SK-N-SH (cell line): ENCODE results near the gene EZR. TPM values are rescaled to one million over a fixed set of nuclear protein-coding genes. Genes with fewer than 3 reads are reported as not detected.

Source experiments
- CTCF ChIA-PET: fragments of 300-600, 350-600 bp; formaldehyde crosslinking; extraction: SDS; loops from one replicate; lab custom pipeline; 2021; lab: Yijun Ruan, JAX
- POLR2A ChIA-PET: fragments of 350-600 bp; sonication (Branson Sonifier 250); formaldehyde crosslinking; extraction: SDS; loops from one replicate; lab custom pipeline; 2020; ENCODE audit warnings: antibody characterized with exemption, inconsistent platforms; lab: Yijun Ruan, JAX
- DNase-seq: peaks from one replicate; pipeline ENCODE4 v3.0.0; 2012
- H2AFZ ChIP-seq: fragments of 200-600 bp; sonication (generic); 2 replicates; pipeline ENCODE4 v1.8.1; 2016; ENCODE audit warnings: antibody characterized with exemption, mild to moderate bottlenecking, low read depth
- H3F3A ChIP-seq: fragments of 200-600 bp; sonication (generic); replicated peaks from 2 replicates; pipeline ENCODE3; 2016; ENCODE audit warnings: antibody characterized with exemption, mild to moderate bottlenecking; ENCODE audit not compliant: insufficient read depth
- H3K27ac ChIP-seq, 2 experiments: fragments of 200-500 bp in 1 of 2; fragments of 200-600 bp in 1 of 2; sonication (Bioruptor generic) in 1 of 2; sonication (generic), shearing (Covaris generic) in 1 of 2; 2 replicates each; pipeline versions ENCODE4 v1.5.1 to v1.6.1; 2014 to 2016; ENCODE audit warnings: low read depth in 2 of 2, inconsistent platforms in 1 of 2, low read length in 1 of 2, mild to moderate bottlenecking in 1 of 2, mixed read lengths in 1 of 2
- H3K27me3 ChIP-seq: fragments of 200-600 bp; sonication (generic), shearing (Covaris generic); 2 replicates; pipeline ENCODE4 v1.6.1; 2016; ENCODE audit warnings: mixed run types; ENCODE audit not compliant: insufficient read depth
- H3K36me3 ChIP-seq, 2 experiments: fragments of 200-500 bp in 1 of 2; fragments of 200-600 bp in 1 of 2; sonication (Bioruptor generic) in 1 of 2; sonication (generic) in 1 of 2; replicated peaks in 1 of 2; 2 replicates each; pipeline versions ENCODE3 to v1.5.1; 2014 to 2016; ENCODE audit warnings: low read length in 1 of 2, mild to moderate bottlenecking in 1 of 2; ENCODE audit not compliant: insufficient read depth in 2 of 2, control insufficient read depth in 1 of 2
- H3K4me1 ChIP-seq, 2 experiments: fragments of 200-500 bp in 1 of 2; fragments of 200-600 bp in 1 of 2; sonication (Bioruptor generic) in 1 of 2; sonication (generic), shearing (Covaris generic) in 1 of 2; 2 replicates each; pipeline versions ENCODE4 v1.5.1 to v1.6.1; 2014 to 2016; ENCODE audit warnings: low read depth in 1 of 2, low read length in 1 of 2, mixed run types in 1 of 2; ENCODE audit not compliant: insufficient read depth in 2 of 2, control insufficient read depth in 1 of 2
- H3K4me2 ChIP-seq: fragments of 200-600 bp; sonication (generic), shearing (Covaris generic); 2 replicates; pipeline ENCODE4 v1.6.1; 2017; ENCODE audit warnings: mixed run types
- H3K4me3 ChIP-seq, 2 experiments: fragments of 200-500 bp in 1 of 2; fragments of 200-600 bp in 1 of 2; sonication (Bioruptor generic) in 1 of 2; sonication (generic), shearing (Covaris generic) in 1 of 2; 2 replicates each; pipeline versions ENCODE4 v1.5.1 to v1.8.1; 2014 to 2016; ENCODE audit warnings: low read depth in 2 of 2, inconsistent platforms in 1 of 2, low read length in 1 of 2, mild to moderate bottlenecking in 1 of 2, mixed read lengths in 1 of 2, moderate library complexity in 1 of 2
- H3K79me2 ChIP-seq: fragments of 200-600 bp; sonication (generic); 2 replicates; pipeline ENCODE4 v1.8.1; 2017; ENCODE audit warnings: mild to moderate bottlenecking; ENCODE audit not compliant: insufficient read depth
- H3K9ac ChIP-seq: fragments of 200-600 bp; sonication (generic); 2 replicates; pipeline ENCODE4 v1.6.1; 2017; ENCODE audit warnings: mixed run types
- H3K9me2 ChIP-seq: fragments of 200-600 bp; sonication (generic); 2 replicates; pipeline ENCODE4 v1.6.1; 2017; ENCODE audit warnings: mixed run types
- H3K9me3 ChIP-seq: fragments of 200-600 bp; sonication (generic); 2 replicates; pipeline ENCODE4 v1.6.1; 2017; ENCODE audit warnings: mixed run types, mild to moderate bottlenecking, moderate library complexity
- H4K20me1 ChIP-seq: fragments of 200-600 bp; sonication (generic); 2 replicates; pipeline ENCODE4 v1.6.1; 2017; ENCODE audit warnings: mild to moderate bottlenecking, mixed run types; ENCODE audit not compliant: insufficient read depth
- ELF1 ChIP-seq: IDR thresholded peaks from 2 replicates; pipeline ENCODE4 v1.4.0; 2012
- EP300 ChIP-seq, 2 experiments: IDR thresholded peaks; 2 replicates each; pipeline versions ENCODE4 v1.4.0 to v1.6.1; 2012; ENCODE audit warnings: borderline replicate concordance in 1 of 2, low read depth in 1 of 2, low read length in 1 of 2
- EZH2phosphoT487 ChIP-seq: fragments of 200-600 bp; sonication (generic); IDR thresholded peaks from 2 replicates; pipeline ENCODE4 v1.6.1; 2017; ENCODE audit warnings: low read depth, mixed run types, mild to moderate bottlenecking, antibody characterized with exemption, moderate library complexity, borderline replicate concordance
- FOSL2 ChIP-seq: IDR thresholded peaks from 2 replicates; pipeline ENCODE4 v1.4.0; 2012; ENCODE audit warnings: low read depth, mild to moderate bottlenecking, moderate library complexity, borderline replicate concordance
- FOXM1 ChIP-seq: IDR thresholded peaks from 2 replicates; pipeline ENCODE4 v1.4.0; 2012; ENCODE audit warnings: low read depth, mild to moderate bottlenecking
- JUND ChIP-seq: IDR thresholded peaks from 2 replicates; pipeline ENCODE4 v1.4.0; 2012
- NRF1 ChIP-seq: IDR thresholded peaks from 2 replicates; pipeline ENCODE4 v1.6.1; 2012; ENCODE audit warnings: low read depth, mild to moderate bottlenecking, low read length
- RFX5 ChIP-seq: IDR thresholded peaks from 2 replicates; pipeline ENCODE4 v1.6.1; 2012; ENCODE audit warnings: mild to moderate bottlenecking, improper control_type of control experiment, low read length
- RXRA ChIP-seq: IDR thresholded peaks from 2 replicates; pipeline ENCODE4 v1.4.0; 2012; ENCODE audit warnings: low read depth, mild to moderate bottlenecking, borderline replicate concordance
- TCF12 ChIP-seq: IDR thresholded peaks from 2 replicates; pipeline ENCODE4 v1.4.0; 2012
- USF1 ChIP-seq: IDR thresholded peaks from 2 replicates; pipeline ENCODE4 v1.4.0; 2012; ENCODE audit warnings: low read depth, borderline replicate concordance
- WGBS: methylation state at CpG from one replicate; pipeline ENCODE4 v1.1.6; 2017; ENCODE audit warnings: low lambda C conversion rate; 5-methylcytosine and 5-hydroxymethylcytosine counted together
- polyA plus RNA-seq, 3 experiments: library from polyadenylated mRNA; depleted of rRNA; stranded (reverse); fragments of >200 nt; gene quantifications; 2 replicates each; pipeline ENCODE4 v1.2.3, GENCODE V29; 2012

The EZR gene
- polyA plus RNA-seq, 1 of the 3 experiments (the other 2 are of a cell fraction): 92.0 TPM

DNA sequence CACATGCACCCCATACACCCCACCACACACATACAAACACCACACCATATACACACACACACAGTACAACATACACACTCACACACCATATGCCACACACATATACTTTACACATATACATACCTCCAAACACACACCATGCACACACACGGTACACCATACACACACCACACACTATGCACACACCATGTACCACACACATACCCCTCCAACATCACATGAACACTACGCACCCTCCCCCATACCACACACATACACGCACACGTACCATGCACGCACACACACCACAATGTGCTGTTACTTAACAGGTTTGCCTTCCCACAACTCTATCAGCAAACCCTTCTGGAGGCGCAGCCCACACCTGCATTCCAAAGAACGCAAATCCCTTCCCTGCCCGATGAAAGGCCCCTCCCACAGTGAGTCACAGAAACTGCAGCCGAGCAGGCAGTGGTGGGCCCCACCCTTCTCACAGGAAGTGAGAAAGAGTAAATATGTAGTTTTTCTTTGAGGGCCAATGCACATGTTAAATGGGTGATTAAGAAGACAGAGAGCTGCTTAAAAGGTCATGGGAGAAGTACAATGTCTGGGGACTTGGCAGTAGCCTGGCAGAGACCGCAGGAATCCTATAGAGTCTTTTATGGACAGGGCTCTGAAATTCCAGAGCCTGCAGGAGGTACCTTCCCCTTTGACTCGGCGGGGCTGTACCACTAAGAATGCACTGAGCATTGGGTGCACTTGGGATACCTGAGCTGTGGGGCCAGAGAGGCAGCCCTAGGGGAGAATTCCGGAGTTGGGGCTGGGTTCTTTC lies 34.1 kb upstream of the EZR start:
- H3K4me1 ChIP-seq: peaks cover 0 to 30% of the 10 kb centered on the region in 2 experiments; a peak in 2 of 4 replicates
- no peaks in the 10 kb centered on the region for H4K20me1 ChIP-seq
- H3K36me3 ChIP-seq: no peaks in the 10 kb centered on the region
- H3K27me3 ChIP-seq: no peaks in the 10 kb centered on the region
- POLR2A ChIA-PET: no interaction called here
- no peaks in the 10 kb centered on the region for H3K9me3 ChIP-seq
- H3F3A ChIP-seq: peaks cover 18% of the 10 kb centered on the region
- peak overlapping the region; percentile 66 for H2AFZ ChIP-seq
- H3K9me2 ChIP-seq: no peaks in the 10 kb centered on the region
- peak overlapping the region in 1 of 2 experiments; percentile 79; a peak in 2 of 4 replicates for H3K27ac ChIP-seq
- H3K4me3 ChIP-seq: no peak overlapping the region
- no peaks in the 10 kb centered on the region for H3K79me2 ChIP-seq
- WGBS: 62% methylated on average over 13 of the region's 13 CpGs
- no peak for DNase-seq
- peak overlapping the region; percentile 46 for H3K4me2 ChIP-seq
- peak overlapping the region; percentile 32; the same call in 1 of the 2 replicates for H3K9ac ChIP-seq
- peak; percentile 81; the same call in 1 of the 2 replicates for TF ChIP-seq FOSL2
- peak; percentile 65; the same call in 1 of the 2 replicates for TF ChIP-seq JUND
- TF ChIP-seq TCF12: peak; percentile 56; the same call in 1 of the 2 replicates
- no peak for TF ChIP-seq RXRA
- CTCF ChIA-PET: no interaction called here

GRCh38 chr6:158852312-158853071 lies 33.3 kb upstream of the EZR start:
- peaks cover 18% of the 10 kb centered on the region for H3F3A ChIP-seq
- H3K4me2 ChIP-seq: no peak overlapping the region
- no peaks in the 10 kb centered on the region for H3K27me3 ChIP-seq
- H4K20me1 ChIP-seq: no peaks in the 10 kb centered on the region
- no peaks in the 10 kb centered on the region for H3K79me2 ChIP-seq
- no peaks in the 10 kb centered on the region for H3K36me3 ChIP-seq
- H3K9ac ChIP-seq: no peak overlapping the region
- H2AFZ ChIP-seq: no peak overlapping the region
- CTCF ChIA-PET: interaction anchor here (0.7 to 1.6 kb wide), 2 partner anchors 21 to 119 kb away, joined by 3 read pairs; no protein-coding TSS in a partner anchor
- no peak overlapping the region for H3K4me3 ChIP-seq
- WGBS: 96% methylated on average over 6 of the region's 11 CpGs
- no peaks in the 10 kb centered on the region for H3K9me2 ChIP-seq
- H3K27ac ChIP-seq: no peak overlapping the region
- H3K4me1 ChIP-seq: peaks cover 0 to 30% of the 10 kb centered on the region in 2 experiments; a peak in 2 of 4 replicates
- no peaks in the 10 kb centered on the region for H3K9me3 ChIP-seq
- TF ChIP-seq EP300 (IDR thresholded peaks at IDR 0.05; ENCODE audit: borderline replicate concordance in 1 of 2, low read depth in 1 of 2, low read length in 1 of 2): no peak
- TF ChIP-seq ELF1: no peak
- no peak for TF ChIP-seq TCF12
- POLR2A ChIA-PET: no interaction called here
- no peak for DNase-seq

DNA sequence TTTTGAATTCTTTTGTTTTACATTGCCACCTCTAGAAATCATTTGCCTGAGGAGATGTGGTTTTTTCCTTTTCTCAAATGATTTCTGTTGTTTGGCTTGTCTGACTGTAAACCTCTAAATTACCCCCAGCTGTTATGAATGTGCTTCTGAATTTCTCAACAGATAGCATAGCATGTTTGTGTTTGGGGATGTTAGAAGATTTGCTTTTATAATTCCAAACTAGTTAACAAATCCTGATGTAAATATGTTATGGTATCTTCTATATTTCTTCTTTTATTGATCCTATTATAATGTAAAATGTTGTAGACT lies 31.6 kb upstream of the EZR start:
- Histone ChIP-seq H3F3A (peaks cover 18% of the 10 kb centered on the region), H3K4me1 (peaks cover 0 to 30% of the 10 kb centered on the region in 2 experiments; a peak in 2 of 4 replicates), H3K4me3 (no peak overlapping the region), H4K20me1 (no peaks in the 10 kb centered on the region), H3K27me3 (no peaks in the 10 kb centered on the region), H3K9me2 (no peaks in the 10 kb centered on the region), H3K9me3 (no peaks in the 10 kb centered on the region), H3K4me2 (peak overlapping the region; percentile 64; the same call in 1 of the 2 replicates), H3K27ac (peak overlapping the region in 1 of 2 experiments; percentile 97; a peak in 2 of 4 replicates), H3K36me3 (no peaks in the 10 kb centered on the region), H3K9ac (peak overlapping the region; percentile 82), H2AFZ (peak overlapping the region; percentile 45), H3K79me2 (no peaks in the 10 kb centered on the region)
- POLR2A ChIA-PET: no interaction called here
- no peak for DNase-seq
- no peak for TF ChIP-seq USF1
- no peak for TF ChIP-seq EZH2phosphoT487
- TF ChIP-seq RFX5: no peak
- TF ChIP-seq FOXM1: no peak
- TF ChIP-seq NRF1: no peak
- CTCF ChIA-PET: no interaction called here
